ENCODE measurements around the gene UBXN6. TPM values are rescaled to one million over a fixed set of nuclear protein-coding genes. Genes with fewer than 3 reads are reported as not detected.

UBXN6 gene
- total RNA-seq, 1 donor from 2014 or later, result 63.6 TPM

- Histone ChIP-seq H4K20me1 (ENCODE audit: insufficient read depth, low read length) (peaks cover 28% of the 10 kb centered on the region), H3K27ac (ENCODE audit: low read depth, low read length) (peak overlapping the region; percentile 81), H3K79me2 (ENCODE audit: insufficient read depth, low read length) (peaks cover 33% of the 10 kb centered on the region), H2AFZ (ENCODE audit: low read depth, low read length) (peak overlapping the region; percentile 28), H3K4me1 (ENCODE audit: insufficient read depth, low read length) (peaks cover 21% of the 10 kb centered on the region), H3K4me2 (ENCODE audit: low read length) (peak overlapping the region; percentile 98), H3K9ac (ENCODE audit: low read length) (peak overlapping the region; percentile 97), H3K4me3 (ENCODE audit: insufficient read depth, low read depth, low read length) (peak overlapping the region; percentile 90), H3K9me3 (ENCODE audit: insufficient read depth, low read depth, low read length) (no peaks in the 10 kb centered on the region), H3K27me3 (ENCODE audit: insufficient read depth, low read length) (no peaks in the 10 kb centered on the region), H3K36me3 (ENCODE audit: insufficient read depth, low read length) (peaks cover 2% of the 10 kb centered on the region)
- TF ChIP-seq CTCF (IDR thresholded peaks at IDR 0.05; ENCODE audit: insufficient read depth, low read depth, low read length), result no peak
- TF ChIP-seq EZH2 (IDR thresholded peaks at IDR 0.05; ENCODE audit: insufficient read depth, low read length), result no peak
- Mint-ChIP-seq H3K27me3 (ENCODE audit: low read depth, unreplicated experiment) (no peaks in the 10 kb centered on the region), H3K4me3 (ENCODE audit: unreplicated experiment) (peak overlapping the region; percentile 98), H3K36me3 (ENCODE audit: low read depth, unreplicated experiment) (peaks cover 2% of the 10 kb centered on the region), H3K4me1 (ENCODE audit: low read depth, unreplicated experiment) (peaks cover 15% of the 10 kb centered on the region), H3K9me3 (ENCODE audit: unreplicated experiment) (no peaks in the 10 kb centered on the region), H3K27ac (ENCODE audit: unreplicated experiment) (peak overlapping the region; percentile 84)
- DNase-seq (ENCODE audit: low read depth), result peak; percentile 63
- FAIRE-seq, result peak; percentile 47
Measured at GRCh38 chr19:4456476-4456842, 1.1 kb downstream of the UBXN6 start.

GRCh38 chr19:4455719-4456475 is 1.7 kb downstream of the UBXN6 start:
- Histone ChIP-seq H3K79me2 (ENCODE audit: insufficient read depth, low read length) (peaks cover 33% of the 10 kb centered on the region), H3K27ac (ENCODE audit: low read depth, low read length) (peak overlapping the region; percentile 81), H3K9me3 (ENCODE audit: insufficient read depth, low read depth, low read length) (no peaks in the 10 kb centered on the region), H3K36me3 (ENCODE audit: insufficient read depth, low read length) (peaks cover 5% of the 10 kb centered on the region), H3K4me2 (ENCODE audit: low read length) (peak overlapping the region; percentile 98), H3K27me3 (ENCODE audit: insufficient read depth, low read length) (no peaks in the 10 kb centered on the region), H3K4me1 (ENCODE audit: insufficient read depth, low read length) (peaks cover 21% of the 10 kb centered on the region), H4K20me1 (ENCODE audit: insufficient read depth, low read length) (peaks cover 28% of the 10 kb centered on the region), H3K9ac (ENCODE audit: low read length) (peak overlapping the region; percentile 97), H2AFZ (ENCODE audit: low read depth, low read length) (no peak overlapping the region), H3K4me3 (ENCODE audit: insufficient read depth, low read depth, low read length) (peak overlapping the region; percentile 90)
- Mint-ChIP-seq H3K4me3 (ENCODE audit: unreplicated experiment) (peak overlapping the region; percentile 98), H3K27ac (ENCODE audit: unreplicated experiment) (peak overlapping the region; percentile 84), H3K9me3 (ENCODE audit: unreplicated experiment) (no peaks in the 10 kb centered on the region), H3K4me1 (ENCODE audit: low read depth, unreplicated experiment) (peaks cover 15% of the 10 kb centered on the region), H3K36me3 (ENCODE audit: low read depth, unreplicated experiment) (peaks cover 2% of the 10 kb centered on the region), H3K27me3 (ENCODE audit: low read depth, unreplicated experiment) (no peaks in the 10 kb centered on the region)
- FAIRE-seq, result no peak
- DNase-seq (ENCODE audit: low read depth), result peak; percentile 42
- TF ChIP-seq EZH2 (IDR thresholded peaks at IDR 0.05; ENCODE audit: insufficient read depth, low read length), result no peak
- no peak for TF ChIP-seq CTCF (IDR thresholded peaks at IDR 0.05; ENCODE audit: insufficient read depth, low read depth, low read length)
